Mesenchymal stem cell (in vitro differentiated cells and primary cell): ENCODE data around the gene CBR1.

Source experiments
- DNase-seq: peaks from one replicate; pipeline ENCODE4 v3.0.0-alpha.2; 2013
- H2AFZ ChIP-seq: one replicate; pipeline ENCODE4 v1.6.1; 2013; ENCODE audit warnings: low read depth, mild to moderate bottlenecking, control low read depth, inconsistent platforms, low read length, moderate library complexity
- H2AK5ac ChIP-seq: 2 replicates; pipeline ENCODE4 v1.6.1; 2013; ENCODE audit warnings: low read length, moderate library complexity, mild to moderate bottlenecking, inconsistent platforms; ENCODE audit not compliant: severe bottlenecking
- H2BK120ac ChIP-seq: one replicate; pipeline ENCODE4 v1.6.1; 2013; ENCODE audit warnings: low read depth, mild to moderate bottlenecking, inconsistent platforms, low read length, moderate library complexity
- H2BK12ac ChIP-seq, 2 experiments: one replicate each; pipeline ENCODE4 v1.6.1; 2013; ENCODE audit warnings: inconsistent platforms in 2 of 2, low read length in 2 of 2, mild to moderate bottlenecking in 2 of 2, moderate library complexity in 2 of 2, control low read depth in 1 of 2
- H2BK15ac ChIP-seq: one replicate; pipeline ENCODE4 v1.6.1; 2013; ENCODE audit warnings: mild to moderate bottlenecking, low read depth, inconsistent platforms; ENCODE audit not compliant: poor library complexity, severe bottlenecking
- H2BK5ac ChIP-seq: 2 replicates; pipeline ENCODE4 v1.6.1; 2013; ENCODE audit warnings: low read depth, mild to moderate bottlenecking, low read length, control low read depth, inconsistent platforms; ENCODE audit not compliant: poor library complexity, severe bottlenecking
- H3K14ac ChIP-seq, 2 experiments: one replicate each; pipeline ENCODE4 v1.6.1; 2013; ENCODE audit warnings: inconsistent platforms in 2 of 2, low read length in 2 of 2, control low read depth in 1 of 2, mild to moderate bottlenecking in 1 of 2, moderate library complexity in 1 of 2
- H3K18ac ChIP-seq, 2 experiments: one replicate each; pipeline ENCODE4 v1.6.1; 2013; ENCODE audit warnings: inconsistent platforms in 2 of 2, low read length in 2 of 2, control low read depth in 1 of 2, low read depth in 1 of 2, mild to moderate bottlenecking in 1 of 2
- H3K23ac ChIP-seq, 2 experiments: one replicate each; pipeline ENCODE4 v1.6.1; 2013; ENCODE audit warnings: inconsistent platforms in 2 of 2, low read length in 2 of 2, mild to moderate bottlenecking in 2 of 2, moderate library complexity in 2 of 2, control low read depth in 1 of 2
- H3K27ac ChIP-seq: 2 replicates; pipeline ENCODE4 v1.5.1; 2013; ENCODE audit warnings: mild to moderate bottlenecking, moderate library complexity, low read length, control low read depth, inconsistent platforms; ENCODE audit not compliant: poor library complexity, severe bottlenecking
- H3K27me3 ChIP-seq, 2 experiments: 2 replicates each; pipeline versions ENCODE4 v1.6.1 to v1.7.0; 2013; ENCODE audit warnings: low read length in 2 of 2, mild to moderate bottlenecking in 2 of 2, moderate library complexity in 2 of 2, control low read depth in 1 of 2, inconsistent platforms in 1 of 2; ENCODE audit not compliant: control insufficient read depth in 1 of 2, insufficient read depth in 1 of 2
- H3K36me3 ChIP-seq, 2 experiments: 2 replicates each; pipeline versions ENCODE4 v1.6.1 to v1.7.0; 2013; ENCODE audit warnings: low read length in 2 of 2, control low read depth in 1 of 2, inconsistent platforms in 1 of 2, low read depth in 1 of 2, mild to moderate bottlenecking in 1 of 2; ENCODE audit not compliant: insufficient read depth in 2 of 2, control insufficient read depth in 1 of 2
- H3K4ac ChIP-seq, 2 experiments: one replicate each; pipeline ENCODE4 v1.6.1; 2013; ENCODE audit warnings: inconsistent platforms in 2 of 2, low read length in 2 of 2, mild to moderate bottlenecking in 2 of 2, moderate library complexity in 2 of 2, control low read depth in 1 of 2, low read depth in 1 of 2
- H3K4me1 ChIP-seq: 2 replicates; pipeline ENCODE4 v1.6.1; 2013; ENCODE audit warnings: low read depth, low read length, control low read depth; ENCODE audit not compliant: control insufficient read depth, insufficient read depth
- H3K4me2 ChIP-seq: 2 replicates; pipeline ENCODE4 v1.6.1; 2013; ENCODE audit warnings: low read length, mild to moderate bottlenecking, inconsistent platforms; ENCODE audit not compliant: poor library complexity, severe bottlenecking
- H3K4me3 ChIP-seq, 2 experiments: 2 replicates each; pipeline versions ENCODE4 v1.5.1 to v1.7.0; 2013; ENCODE audit warnings: low read length in 2 of 2, mild to moderate bottlenecking in 2 of 2, control low read depth in 1 of 2, low read depth in 1 of 2; ENCODE audit not compliant: insufficient read depth in 1 of 2
- H3K79me1 ChIP-seq: replicated peaks from 2 replicates; pipeline ENCODE4 v1.6.1; 2013; ENCODE audit warnings: mild to moderate bottlenecking, control low read depth, low read length, inconsistent platforms; ENCODE audit not compliant: poor library complexity, severe bottlenecking
- H3K9ac ChIP-seq: 2 replicates; pipeline ENCODE4 v1.7.0; 2013; ENCODE audit warnings: mild to moderate bottlenecking, low read length, moderate library complexity
- H3K9me3 ChIP-seq: 2 replicates; pipeline ENCODE4 v1.7.0; 2013; ENCODE audit warnings: mild to moderate bottlenecking, low read length; ENCODE audit not compliant: control insufficient read depth
- H4K8ac ChIP-seq: one replicate; pipeline ENCODE4 v1.6.1; 2013; ENCODE audit warnings: inconsistent platforms, mild to moderate bottlenecking, low read length, moderate library complexity
- H4K91ac ChIP-seq: one replicate; pipeline ENCODE4 v1.6.1; 2013; ENCODE audit warnings: mild to moderate bottlenecking, low read length, inconsistent platforms
- WGBS: methylation state at CpG from one replicate; pipeline ENCODE4 v1.1.7; 2013; ENCODE audit warnings: mixed read lengths; 5-methylcytosine and 5-hydroxymethylcytosine counted together

Gene CBR1

DNA sequence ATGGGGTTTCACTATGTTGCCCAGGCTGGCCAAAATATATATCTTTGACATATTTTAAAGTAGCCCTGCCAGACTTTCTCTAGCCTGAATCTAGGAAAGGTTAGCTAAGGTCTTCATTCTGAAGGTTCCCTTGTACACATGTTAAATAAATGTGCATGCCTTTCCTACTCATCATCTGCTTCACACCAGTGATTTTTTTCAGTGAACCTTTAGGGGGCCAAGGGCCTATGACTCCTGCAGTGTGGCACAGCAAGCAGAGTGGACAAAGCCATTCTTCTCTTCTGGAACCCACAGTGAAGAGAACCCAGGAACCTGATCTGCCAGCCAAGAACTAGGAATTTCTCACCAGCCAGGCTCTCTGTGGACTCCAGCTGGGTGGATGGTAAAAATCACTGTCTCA lies 22.9 kb downstream of the CBR1 start:
- Histone ChIP-seq H4K8ac (no peak overlapping the region), H3K36me3 (no peaks in the 10 kb centered on the region), H3K27ac (no peak overlapping the region), H4K91ac (no peak overlapping the region), H3K23ac (no peak overlapping the region), H3K27me3 (no peaks in the 10 kb centered on the region), H3K9me3 (peaks cover 13% of the 10 kb centered on the region), H2AK5ac (no peak overlapping the region), H3K79me1 (no peaks in the 10 kb centered on the region), H3K4me3 (no peak overlapping the region), H2AFZ (no peak overlapping the region), H3K18ac (no peak overlapping the region), H3K4me2 (no peak overlapping the region), H2BK5ac (no peak overlapping the region), H3K9ac (no peak overlapping the region), H3K14ac (no peak overlapping the region), H2BK15ac (no peak overlapping the region), H3K4me1 (peaks cover 4% of the 10 kb centered on the region), H3K4ac (no peak overlapping the region), H2BK12ac (no peak overlapping the region), H2BK120ac (no peak overlapping the region)
- DNase-seq: no peak

DNA sequence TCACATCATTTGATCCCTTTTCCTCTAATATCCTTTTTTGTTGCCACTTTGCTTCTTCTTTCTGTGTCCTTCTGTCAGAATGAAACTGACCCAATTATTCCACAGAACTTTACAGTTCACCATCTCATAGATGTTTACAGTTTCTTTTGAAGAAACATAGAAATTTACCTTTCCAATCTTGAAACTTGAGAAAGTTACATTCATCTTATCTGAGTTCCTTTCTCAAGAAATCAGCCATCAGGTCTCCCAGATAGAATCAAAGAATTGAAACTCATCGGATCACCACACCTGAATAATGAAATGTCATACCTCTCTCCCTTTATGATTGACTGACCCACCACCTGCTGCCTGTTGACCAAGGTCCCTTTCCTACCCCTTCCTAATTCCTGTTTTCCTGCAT lies 23.7 kb downstream of the CBR1 start:
- Histone ChIP-seq H3K27me3 (no peaks in the 10 kb centered on the region), H4K91ac (no peak overlapping the region), H3K18ac (no peak overlapping the region), H3K4me2 (no peak overlapping the region), H3K36me3 (no peaks in the 10 kb centered on the region), H2BK12ac (no peak overlapping the region), H2BK120ac (no peak overlapping the region), H2BK5ac (no peak overlapping the region), H3K23ac (no peak overlapping the region), H2AK5ac (no peak overlapping the region), H3K4me3 (no peak overlapping the region), H2BK15ac (no peak overlapping the region), H4K8ac (no peak overlapping the region), H3K9me3 (peaks cover 13% of the 10 kb centered on the region), H3K14ac (no peak overlapping the region), H3K79me1 (no peaks in the 10 kb centered on the region), H2AFZ (no peak overlapping the region), H3K9ac (no peak overlapping the region), H3K4me1 (peaks cover 4% of the 10 kb centered on the region), H3K4ac (no peak overlapping the region), H3K27ac (no peak overlapping the region)
- 96% methylated on average over 1 of the region's 1 CpG for WGBS
- DNase-seq: no peak

DNA sequence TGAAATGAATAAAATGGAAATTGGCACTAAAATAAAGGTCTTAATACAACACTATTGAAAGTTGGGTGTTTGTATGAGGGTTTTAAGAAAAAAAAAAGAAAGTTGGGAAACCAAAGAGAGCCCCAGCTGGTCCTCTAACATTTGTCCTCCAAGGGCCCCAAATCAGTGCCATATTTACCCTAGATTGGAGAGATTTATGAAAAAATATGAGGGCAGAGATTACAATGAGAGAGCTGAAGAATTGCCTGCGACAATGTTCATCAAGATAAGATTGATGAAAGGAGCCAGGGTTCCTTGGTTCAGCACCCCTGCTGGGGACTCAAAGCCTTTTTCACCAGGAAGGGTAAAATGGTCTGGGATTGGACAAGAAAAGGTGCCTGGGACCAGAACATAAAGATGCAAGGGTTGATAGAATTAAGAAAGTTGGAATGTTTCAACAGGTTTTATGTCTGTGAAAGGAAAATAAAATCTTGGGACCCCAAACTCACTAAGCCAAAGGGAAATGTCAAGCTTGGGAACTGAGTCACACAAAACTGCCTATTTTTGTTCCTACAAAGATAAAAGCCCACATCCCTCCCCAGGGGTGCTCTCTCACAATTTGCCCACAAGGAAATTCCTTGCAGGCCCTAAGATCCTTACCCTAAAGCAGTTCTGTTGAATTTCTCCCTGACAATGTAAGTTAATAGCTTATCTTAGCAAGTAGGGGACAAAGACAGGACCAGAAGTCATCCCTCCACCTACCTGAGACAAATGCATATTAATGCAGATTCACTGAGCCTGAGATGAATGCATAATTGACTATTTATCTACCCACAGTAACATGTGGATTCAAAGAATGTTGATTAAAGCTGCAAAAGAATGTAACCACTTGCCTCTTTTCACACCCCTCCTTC lies 26.8 kb downstream of the CBR1 start:
- no peak overlapping the region for H2BK5ac ChIP-seq
- peaks cover 0 to 5% of the 10 kb centered on the region in 2 experiments for H3K27me3 ChIP-seq
- H3K23ac ChIP-seq: no peak overlapping the region
- H4K8ac ChIP-seq: no peak overlapping the region
- H3K36me3 ChIP-seq: no peaks in the 10 kb centered on the region
- no peak overlapping the region for H3K9ac ChIP-seq
- no peak overlapping the region for H4K91ac ChIP-seq
- WGBS: 13% methylated on average over 1 of the region's 1 CpG
- H3K4me3 ChIP-seq: no peak overlapping the region
- peak overlapping the region; percentile 43 for H3K4me2 ChIP-seq
- no peaks in the 10 kb centered on the region for H3K79me1 ChIP-seq
- no peak overlapping the region for H2BK120ac ChIP-seq
- H2AK5ac ChIP-seq: no peak overlapping the region
- no peak overlapping the region for H2AFZ ChIP-seq
- peak overlapping the region; percentile 23 for H3K27ac ChIP-seq
- no peak overlapping the region for H3K18ac ChIP-seq
- H2BK12ac ChIP-seq: no peak overlapping the region
- peaks cover 4% of the 10 kb centered on the region for H3K4me1 ChIP-seq
- H3K4ac ChIP-seq: no peak overlapping the region
- no peak overlapping the region for H2BK15ac ChIP-seq
- DNase-seq: no peak
- H3K9me3 ChIP-seq: peaks cover 13% of the 10 kb centered on the region
- no peak overlapping the region for H3K14ac ChIP-seq

DNA sequence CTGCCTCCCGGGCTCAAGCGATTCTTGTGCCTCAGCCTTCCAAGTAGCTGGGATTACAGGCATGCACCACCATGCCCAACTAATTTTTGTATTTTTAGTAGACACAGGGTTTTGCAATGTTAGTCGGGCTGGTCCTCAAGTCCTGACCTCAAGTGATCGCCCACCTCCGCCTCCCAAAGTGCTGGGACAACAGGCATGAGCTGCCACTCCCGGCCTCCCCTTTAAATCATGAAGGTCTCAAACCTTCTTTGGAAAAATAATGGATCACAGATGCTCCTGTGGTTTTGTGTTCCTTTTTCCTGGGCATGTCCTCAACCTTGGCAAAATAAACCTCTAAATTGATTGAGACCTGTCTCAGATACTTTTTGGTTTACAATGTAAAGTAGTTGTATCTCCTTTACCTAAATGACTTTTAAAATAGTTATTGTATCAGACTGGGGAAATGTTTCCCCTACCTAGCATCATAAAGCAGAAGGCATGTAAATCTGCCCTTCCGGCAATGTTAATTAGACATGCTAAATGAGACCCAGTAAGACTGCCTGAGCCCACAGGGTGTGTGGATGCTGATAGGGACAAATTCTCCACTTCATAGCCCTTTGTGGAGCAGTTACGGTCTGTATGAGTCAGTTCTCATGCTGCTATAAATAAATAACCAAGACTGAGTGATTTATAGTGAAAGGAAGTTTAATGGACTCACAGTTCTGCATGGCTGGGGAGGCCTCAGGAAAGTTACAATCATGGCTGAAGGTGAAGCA lies 27.8 kb downstream of the CBR1 start:
- Histone ChIP-seq H3K18ac (no peak overlapping the region), H3K4ac (no peak overlapping the region), H3K4me2 (peak overlapping the region; percentile 10), H3K27ac (peak overlapping the region; percentile 73), H2BK12ac (no peak overlapping the region), H2AK5ac (peak overlapping the region; percentile 84), H3K27me3 (peaks cover 0 to 5% of the 10 kb centered on the region in 2 experiments), H2AFZ (no peak overlapping the region), H2BK120ac (no peak overlapping the region), H3K79me1 (no peaks in the 10 kb centered on the region), H3K9me3 (peaks cover 13% of the 10 kb centered on the region), H3K4me3 (no peak overlapping the region), H4K8ac (no peak overlapping the region), H3K23ac (no peak overlapping the region), H3K9ac (no peak overlapping the region), H3K36me3 (no peaks in the 10 kb centered on the region), H2BK15ac (no peak overlapping the region), H3K4me1 (peaks cover 4% of the 10 kb centered on the region), H2BK5ac (no peak overlapping the region), H4K91ac (no peak overlapping the region), H3K14ac (no peak overlapping the region)
- WGBS: 69% methylated on average over 8 of the region's 8 CpGs
- peak; percentile 46 for DNase-seq
